GM06990 (cell line): ENCODE results near the gene ZNF419.
"Not testable (repeated sequence)": the region's sequence is repeated elsewhere in the genome, so short reads cannot be mapped to it uniquely, and the experiment has no call there.

Experiments
- DNase-seq: peaks from one replicate; pipeline ENCODE4 v3.0.0-alpha.2; 2011; ENCODE audit not compliant: insufficient read length; ENCODE audit errors: extremely low read depth
- H3K27me3 ChIP-seq: replicated peaks from 2 replicates; pipeline ENCODE4 v1.6.0; 2011; ENCODE audit warnings: low read length; ENCODE audit not compliant: control insufficient read depth, insufficient read depth
- H3K36me3 ChIP-seq: 2 replicates; pipeline ENCODE4 v1.5.1; 2011; ENCODE audit warnings: low read length; ENCODE audit not compliant: control insufficient read depth, insufficient read depth
- H3K4me3 ChIP-seq: replicated peaks from 2 replicates; pipeline ENCODE4 v1.5.1; 2011; ENCODE audit warnings: low read depth, mild to moderate bottlenecking, control low read depth, low read length
- CTCF ChIP-seq: IDR thresholded peaks from 2 replicates; pipeline ENCODE4 v1.5.1; 2011; ENCODE audit warnings: low read length, control low read depth, mild to moderate bottlenecking, inconsistent platforms; ENCODE audit not compliant: insufficient read depth, poor library complexity, severe bottlenecking

Gene ZNF419

GRCh38 chr19:57487477-57488298 lies at the start of gene ZNF419:
ZNF419 (plus strand) TSS chr19:57487750; CDS start chr19:57487951, 201 bp downstream.
- not testable (repeated sequence) for H3K27me3 ChIP-seq
- H3K4me3 ChIP-seq: peak within 1 kb of the TSS; percentile 88
- peak; percentile 90 for DNase-seq
- H3K36me3 ChIP-seq: peaks cover 11% of the 10 kb centered on the region

GRCh38 chr19:57437931-57438330 lies 49.6 kb upstream of the ZNF419 start:
- no peak for DNase-seq
- Histone ChIP-seq H3K36me3 (no peaks in the 10 kb centered on the region; the same call in none of the 2 replicates), H3K4me3 (no peak overlapping the region)

GRCh38 chr19:57438925-57439324 lies 48.6 kb upstream of the ZNF419 start:
- Histone ChIP-seq H3K36me3 (peaks cover 4% of the 10 kb centered on the region), H3K27me3 (no peaks in the 10 kb centered on the region), H3K4me3 (no peak overlapping the region)
- no peak for DNase-seq
- TF ChIP-seq CTCF: no peak

More at GRCh38 chr19:57437931-57438330, 49.6 kb upstream of the ZNF419 start:
- no peaks in the 10 kb centered on the region for H3K27me3 ChIP-seq
- TF ChIP-seq CTCF: no peak

- H3K36me3 ChIP-seq: peaks cover 6% of the 10 kb centered on the region
- no peak for DNase-seq
- H3K4me3 ChIP-seq: no peak overlapping the region
- TF ChIP-seq CTCF: no peak
- H3K27me3 ChIP-seq: no peaks in the 10 kb centered on the region
Observed at GRCh38 chr19:57441979-57442752, 45.4 kb upstream of the ZNF419 start.

DNA sequence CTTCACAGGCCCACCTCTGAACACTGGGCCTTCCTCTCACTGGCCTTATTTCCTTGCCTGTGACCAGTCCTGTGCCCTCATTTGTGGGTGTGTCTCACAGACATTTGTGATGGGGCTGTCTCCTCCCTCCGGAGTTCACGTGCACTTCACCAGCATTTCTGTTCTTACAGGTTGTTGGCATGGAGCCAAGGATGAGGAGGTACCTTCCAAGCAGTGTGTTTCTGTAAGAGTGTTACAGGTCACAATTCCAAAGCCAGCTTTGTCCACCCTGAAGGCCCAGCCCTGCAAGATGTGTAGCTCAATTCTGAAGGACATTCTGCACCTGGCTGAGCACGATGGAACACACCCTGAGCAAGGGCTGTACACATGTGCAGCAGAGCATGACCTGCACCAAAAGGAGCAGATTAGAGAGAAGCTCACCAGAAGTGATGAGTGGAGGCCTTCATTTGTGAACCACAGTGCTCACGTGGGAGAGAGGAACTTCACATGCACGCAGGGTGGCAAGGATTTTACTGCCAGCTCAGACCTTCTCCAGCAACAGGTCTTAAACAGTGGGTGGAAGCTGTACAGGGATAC lies 44.3 kb upstream of the ZNF419 start:
- H3K36me3 ChIP-seq: peaks cover 6% of the 10 kb centered on the region
- TF ChIP-seq CTCF: no peak

GRCh38 chr19:57452307-57452706 lies 35.2 kb upstream of the ZNF419 start:
- no peaks in the 10 kb centered on the region for H3K27me3 ChIP-seq
- DNase-seq: no peak
- no peak for TF ChIP-seq CTCF
- no peaks in the 10 kb centered on the region for H3K36me3 ChIP-seq
- no peak overlapping the region for H3K4me3 ChIP-seq

More for the DNA sequence above, 44.3 kb upstream of the ZNF419 start:
- no peak for DNase-seq
- Histone ChIP-seq H3K27me3 (no peaks in the 10 kb centered on the region), H3K4me3 (no peak overlapping the region)
